ENCODE measurements around the gene HNRNPM.

DNA sequence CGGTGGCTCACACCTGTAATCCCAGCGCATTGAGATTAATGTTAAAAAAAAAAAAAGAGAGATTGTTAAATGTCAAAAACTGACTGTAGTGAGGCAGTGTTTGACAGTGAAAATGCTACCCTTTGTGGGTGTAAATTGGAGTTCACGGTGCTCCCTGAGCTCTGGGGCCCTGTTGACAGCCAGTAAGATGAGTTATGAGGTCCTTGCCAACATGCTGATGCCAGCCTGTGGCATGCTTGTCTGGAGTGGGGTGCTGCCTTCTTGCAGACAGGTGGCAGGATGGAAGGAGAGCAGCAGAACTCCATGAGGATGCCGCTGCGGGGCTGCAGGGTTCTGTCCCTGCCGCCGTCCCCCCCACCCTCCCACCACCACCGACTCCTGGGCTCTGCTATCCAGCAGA lies 31.7 kb downstream of the HNRNPM start:
- TF ChIP-seq RARB (CRISPR knock-in tag; IDR thresholded peaks at IDR 0.05) (no peak), OSR1 (CRISPR knock-in tag; IDR thresholded peaks at IDR 0.05) (no peak), BACH2 (CRISPR knock-in tag; IDR thresholded peaks at IDR 0.05; ENCODE audit: borderline replicate concordance) (no peak)
- TF ChIP-seq, protein P1, sequence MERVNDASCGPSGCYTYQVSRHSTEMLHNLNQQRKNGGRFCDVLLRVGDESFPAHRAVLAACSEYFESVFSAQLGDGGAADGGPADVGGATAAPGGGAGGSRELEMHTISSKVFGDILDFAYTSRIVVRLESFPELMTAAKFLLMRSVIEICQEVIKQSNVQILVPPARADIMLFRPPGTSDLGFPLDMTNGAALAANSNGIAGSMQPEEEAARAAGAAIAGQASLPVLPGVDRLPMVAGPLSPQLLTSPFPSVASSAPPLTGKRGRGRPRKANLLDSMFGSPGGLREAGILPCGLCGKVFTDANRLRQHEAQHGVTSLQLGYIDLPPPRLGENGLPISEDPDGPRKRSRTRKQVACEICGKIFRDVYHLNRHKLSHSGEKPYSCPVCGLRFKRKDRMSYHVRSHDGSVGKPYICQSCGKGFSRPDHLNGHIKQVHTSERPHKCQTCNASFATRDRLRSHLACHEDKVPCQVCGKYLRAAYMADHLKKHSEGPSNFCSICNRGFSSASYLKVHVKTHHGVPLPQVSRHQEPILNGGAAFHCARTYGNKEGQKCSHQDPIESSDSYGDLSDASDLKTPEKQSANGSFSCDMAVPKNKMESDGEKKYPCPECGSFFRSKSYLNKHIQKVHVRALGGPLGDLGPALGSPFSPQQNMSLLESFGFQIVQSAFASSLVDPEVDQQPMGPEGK (CRISPR knock-in tag; IDR thresholded peaks at IDR 0.05; ENCODE audit: borderline replicate concordance), result no peak
- TF ChIP-seq, protein P2, sequence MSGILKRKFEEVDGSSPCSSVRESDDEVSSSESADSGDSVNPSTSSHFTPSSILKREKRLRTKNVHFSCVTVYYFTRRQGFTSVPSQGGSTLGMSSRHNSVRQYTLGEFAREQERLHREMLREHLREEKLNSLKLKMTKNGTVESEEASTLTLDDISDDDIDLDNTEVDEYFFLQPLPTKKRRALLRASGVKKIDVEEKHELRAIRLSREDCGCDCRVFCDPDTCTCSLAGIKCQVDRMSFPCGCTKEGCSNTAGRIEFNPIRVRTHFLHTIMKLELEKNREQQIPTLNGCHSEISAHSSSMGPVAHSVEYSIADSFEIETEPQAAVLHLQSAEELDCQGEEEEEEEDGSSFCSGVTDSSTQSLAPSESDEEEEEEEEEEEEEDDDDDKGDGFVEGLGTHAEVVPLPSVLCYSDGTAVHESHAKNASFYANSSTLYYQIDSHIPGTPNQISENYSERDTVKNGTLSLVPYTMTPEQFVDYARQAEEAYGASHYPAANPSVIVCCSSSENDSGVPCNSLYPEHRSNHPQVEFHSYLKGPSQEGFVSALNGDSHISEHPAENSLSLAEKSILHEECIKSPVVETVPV (CRISPR knock-in tag; IDR thresholded peaks at IDR 0.05), result no peak

Data from SK-N-SH treated with all-trans-retinoic acid at 6 μM for 48 hours (cell line).